GM21367 (cell line): ENCODE measurements around the gene CAMTA2.
"Not testable (repeated sequence)": the region's sequence is repeated elsewhere in the genome, so short reads cannot be mapped to it uniquely, and the experiment has no call there.

ENCODE experiments used
- ATAC-seq: cut with Tn5 transposase; IDR thresholded peaks from one replicate; pipeline ENCODE4 v1.9.1; 2021; ENCODE audit not compliant: unreplicated experiment

Gene CAMTA2

DNA sequence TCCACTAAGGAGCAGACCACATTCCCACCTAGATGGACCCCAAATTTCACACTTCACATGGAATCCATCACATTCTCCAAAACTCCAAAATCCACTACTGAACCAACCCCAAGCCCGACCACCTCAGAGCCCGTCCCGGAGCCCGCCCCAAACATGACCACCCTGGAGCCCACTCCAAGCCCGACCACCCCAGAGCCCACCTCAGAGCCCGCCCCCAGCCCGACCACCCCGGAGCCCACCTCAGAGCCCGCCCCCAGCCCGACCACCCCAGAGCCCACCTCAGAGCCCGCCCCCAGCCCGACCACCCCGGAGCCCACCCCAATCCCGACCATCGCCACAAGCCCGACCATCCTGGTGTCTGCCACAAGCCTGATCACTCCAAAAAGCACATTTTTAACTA, 53.8 kb downstream of the CAMTA2 start:
- ATAC-seq = no peak

GRCh38 chr17:4932756-4933155, 54.7 kb downstream of the CAMTA2 start:
- ATAC-seq = no peak

DNA sequence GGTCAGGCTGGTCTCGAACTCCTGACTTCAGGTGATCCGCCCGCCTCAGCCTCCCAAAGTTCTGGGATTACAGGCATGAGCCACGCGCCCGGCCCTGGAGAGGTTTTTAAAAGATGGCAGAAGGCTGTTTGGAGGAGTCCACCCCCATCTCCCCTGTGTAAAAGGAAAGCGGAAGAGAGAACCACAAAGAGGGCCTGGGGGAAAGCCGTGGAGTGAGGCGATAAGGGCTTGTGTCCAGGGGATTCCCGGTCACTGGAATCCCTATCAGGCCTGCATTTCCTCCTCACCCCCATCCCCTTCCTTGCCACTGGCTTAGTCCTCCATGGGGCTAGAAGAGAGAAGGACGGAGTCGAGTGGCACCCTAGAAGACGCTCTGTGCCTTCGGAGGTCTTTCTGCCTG, 55.5 kb downstream of the CAMTA2 start, which contains the start of gene GP1BA:
GP1BA (plus strand) TSS at position 315 of the 400 bp plus-strand sequence. CDS start 328 bp downstream, outside the sequence.
- ATAC-seq = no peak

GRCh38 chr17:4928881-4929280, 58.6 kb downstream of the CAMTA2 start:
- ATAC-seq = no peak

- ATAC-seq = not testable (repeated sequence)
Observed at GRCh38 chr17:4926577-4927335, 60.7 kb downstream of the CAMTA2 start.

DNA sequence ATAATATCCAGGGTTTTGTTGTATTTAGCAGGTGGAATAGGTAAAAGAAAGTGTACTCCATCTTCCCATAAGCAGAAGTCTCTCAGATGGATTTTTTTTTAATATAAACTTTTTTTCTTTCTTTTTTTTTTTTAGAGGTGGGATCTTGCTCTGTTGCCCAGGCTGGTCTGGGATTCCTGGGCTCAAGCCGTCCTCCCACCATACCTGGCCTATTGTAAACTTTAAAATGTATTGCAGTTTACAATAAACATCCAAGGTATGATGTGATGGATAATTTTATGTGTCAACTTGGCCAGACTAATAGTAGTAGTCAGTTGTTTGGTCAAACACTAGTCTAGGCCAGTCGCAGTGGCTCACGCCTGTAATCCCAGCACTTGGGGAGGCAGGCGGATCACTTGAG, 66.2 kb downstream of the CAMTA2 start:
- no peak for ATAC-seq

GRCh38 chr17:4920351-4921048, 67.0 kb downstream of the CAMTA2 start:
- no peak for ATAC-seq

DNA sequence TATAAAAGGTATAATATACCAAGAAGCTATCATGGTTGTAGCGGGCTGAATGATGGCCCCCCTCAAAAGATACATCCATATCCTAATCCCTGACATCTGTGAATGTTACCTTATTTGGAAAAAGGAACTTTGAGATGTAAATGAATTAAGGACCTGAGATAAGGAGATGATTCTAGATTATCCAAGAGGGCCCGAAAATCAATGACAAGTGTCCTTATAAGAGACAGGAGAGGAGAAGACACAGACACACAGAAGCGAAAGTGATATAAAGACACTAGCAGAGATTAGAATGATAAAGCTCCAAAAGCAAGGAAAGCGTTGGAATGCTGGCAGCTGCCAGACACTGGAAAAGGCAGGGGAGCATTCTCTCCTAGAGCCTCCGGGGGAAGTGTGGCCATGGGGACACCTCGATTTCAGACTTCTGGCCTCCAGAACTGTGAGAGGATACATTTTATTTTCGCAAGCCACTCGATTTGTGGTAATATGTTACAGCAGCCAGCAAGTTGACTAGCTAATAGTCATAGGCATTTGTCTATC, 67.9 kb downstream of the CAMTA2 start:
- ATAC-seq = no peak
